Measurements from ENCODE around the gene POLR3C. TPM values are rescaled to one million over a fixed set of nuclear protein-coding genes. Genes with fewer than 3 reads are reported as not detected.

Gene POLR3C
- polyA plus RNA-seq, 1 experiment, result 70.6 TPM

- Histone ChIP-seq H3K9me3 (ENCODE audit: control insufficient read depth, insufficient read depth, low read length) (no peaks in the 10 kb centered on the region), H3K27ac (ENCODE audit: low read depth, low read length) (peak overlapping the region; percentile 99), H3K27me3 (ENCODE audit: control insufficient read depth, insufficient read depth, low read length) (no peaks in the 10 kb centered on the region), H3K4me3 (ENCODE audit: low read depth, low read length) (peak overlapping the region; percentile 33)
- TF ChIP-seq CTCF (IDR thresholded peaks at IDR 0.05; ENCODE audit: low read depth, low read length), result peak; percentile 93
- DNase-seq (ENCODE audit: low read depth, low spot score), result peak; percentile 98
- POLR2A ChIA-PET, result interaction anchor here (0.6 to 2.5 kb wide), 11 partner anchors 13 to 112 kb away, joined by 3 to 25 read pairs (median 7); partner anchors contain the start of genes ANKRD34A, NUDT17, PEX11B and PIAS3
- CTCF ChIA-PET, result interaction anchor here (0.6 to 5.1 kb wide), 32 partner anchors 11 to 152 kb away, joined by 3 to 133 read pairs (median 8); partner anchors contain the start of genes ANKRD34A, ITGA10, NUDT17 and PEX11B
Observed at GRCh38 chr1:145891587-145892485, 67.8 kb downstream of the POLR3C start.

GRCh38 chr1:145892486-145893087 is 68.6 kb downstream of the POLR3C start:
- Histone ChIP-seq H3K27ac (ENCODE audit: low read depth, low read length) (peak overlapping the region; percentile 99), H3K9me3 (ENCODE audit: control insufficient read depth, insufficient read depth, low read length) (no peaks in the 10 kb centered on the region), H3K27me3 (ENCODE audit: control insufficient read depth, insufficient read depth, low read length) (no peaks in the 10 kb centered on the region), H3K4me3 (ENCODE audit: low read depth, low read length) (peak overlapping the region; percentile 33)
- peak; percentile 32 for DNase-seq (ENCODE audit: low read depth, low spot score)
- ChIA-PET CTCF (interaction anchor here (0.9 to 5.1 kb wide), 26 partner anchors 10 to 142 kb away, joined by 3 to 133 read pairs (median 10); partner anchors contain the start of genes ANKRD34A, ITGA10, NUDT17 and PEX11B), POLR2A (interaction anchor here (0.6 to 2.5 kb wide), 10 partner anchors 16 to 111 kb away, joined by 3 to 25 read pairs (median 8); partner anchors contain the start of genes ANKRD34A, NUDT17, PEX11B and PIAS3)
- no peak for TF ChIP-seq CTCF (IDR thresholded peaks at IDR 0.05; ENCODE audit: low read depth, low read length)

- DNase-seq (ENCODE audit: low read depth, low spot score), result no peak
- Histone ChIP-seq H3K9me3 (ENCODE audit: control insufficient read depth, insufficient read depth, low read length) (no peaks in the 10 kb centered on the region), H3K27ac (ENCODE audit: low read depth, low read length) (peak overlapping the region; percentile 99), H3K27me3 (ENCODE audit: control insufficient read depth, insufficient read depth, low read length) (no peaks in the 10 kb centered on the region), H3K4me3 (ENCODE audit: low read depth, low read length) (no peak overlapping the region)
- TF ChIP-seq CTCF (IDR thresholded peaks at IDR 0.05; ENCODE audit: low read depth, low read length), result no peak
- POLR2A ChIA-PET, result interaction anchor here (2.4 to 2.5 kb wide), 2 partner anchors 25 to 35 kb away, joined by 15 to 25 read pairs; partner anchors contain the start of genes PEX11B and PIAS3
- CTCF ChIA-PET, result interaction anchor here (1.1 to 5.1 kb wide), 8 partner anchors 12 to 139 kb away, joined by 3 to 133 read pairs (median 20); partner anchors contain the start of genes ITGA10 and NUDT17
Observed at GRCh38 chr1:145893306-145894055, 69.5 kb downstream of the POLR3C start.

Small RNA genes within 50 kb of the gene (small RNA-seq; reads per million reads assigned to genes)
- not detected for gene MIR6736 (ENCODE audit: insufficient read length, low read depth)

Other genes with a start within 250 kb of the POLR3C start
- gene GPR89A, start 216.2 kb upstream of the POLR3C start, polyA plus RNA-seq (2011; rRNA removed), result 35.1 and 46.4 TPM in 2 replicates
- gene PDZK1, start 116.8 kb upstream of the POLR3C start, polyA plus RNA-seq (2011; rRNA removed), result 2.0 and 3.2 TPM in 2 replicates
- gene CD160, start 104.7 kb upstream of the POLR3C start, polyA plus RNA-seq (2011; rRNA removed), result 0.05 and 0.06 TPM in 2 replicates
- 30.0 and 32.9 TPM in 2 replicates for gene RNF115, start 105 bp upstream of the POLR3C start, polyA plus RNA-seq (2011; rRNA removed)
- gene NUDT17, start 21.4 kb downstream of the POLR3C start, polyA plus RNA-seq (2011; rRNA removed), result 3.3 and 3.7 TPM in 2 replicates
- 29.2 and 40.1 TPM in 2 replicates for gene PIAS3, start 34.9 kb downstream of the POLR3C start, polyA plus RNA-seq (2011; rRNA removed)
- gene ANKRD35, start 61.7 kb downstream of the POLR3C start, polyA plus RNA-seq (2011; rRNA removed), result 2.6 and 2.7 TPM in 2 replicates
- gene ITGA10, start 85.8 kb downstream of the POLR3C start, polyA plus RNA-seq (2011; rRNA removed), result 0.68 and 0.78 TPM in 2 replicates
- 44.2 and 51.1 TPM in 2 replicates for gene PEX11B, start 94.5 kb downstream of the POLR3C start, polyA plus RNA-seq (2011; rRNA removed)
- gene RBM8A, start 103.3 kb downstream of the POLR3C start, polyA plus RNA-seq (2011; rRNA removed), result 134 and 158 TPM in 2 replicates
- 39.3 and 47.2 TPM in 2 replicates for gene LIX1L, start 133.8 kb downstream of the POLR3C start, polyA plus RNA-seq (2011; rRNA removed)
- gene ANKRD34A, start 140.4 kb downstream of the POLR3C start, polyA plus RNA-seq (2011; rRNA removed), result 0.83 and 1.2 TPM in 2 replicates
- 23.1 and 25.0 TPM in 2 replicates for gene POLR3GL, start 140.5 kb downstream of the POLR3C start, polyA plus RNA-seq (2011; rRNA removed)
- 156 and 229 TPM in 2 replicates for gene TXNIP, start 172.4 kb downstream of the POLR3C start, polyA plus RNA-seq (2011; rRNA removed)
- not detected in 2 replicates for gene HJV, start 197.5 kb downstream of the POLR3C start, polyA plus RNA-seq (2011; rRNA removed)

All from AG04450 (cell line).